ENCODE results near the gene SDF4. TPM values are rescaled to one million over a fixed set of nuclear protein-coding genes. Genes with fewer than 3 reads are reported as not detected.

SDF4 gene
- total and polyA plus RNA-seq, 8 donors, result 50.3 to 404 (median 63.6) TPM

DNA sequence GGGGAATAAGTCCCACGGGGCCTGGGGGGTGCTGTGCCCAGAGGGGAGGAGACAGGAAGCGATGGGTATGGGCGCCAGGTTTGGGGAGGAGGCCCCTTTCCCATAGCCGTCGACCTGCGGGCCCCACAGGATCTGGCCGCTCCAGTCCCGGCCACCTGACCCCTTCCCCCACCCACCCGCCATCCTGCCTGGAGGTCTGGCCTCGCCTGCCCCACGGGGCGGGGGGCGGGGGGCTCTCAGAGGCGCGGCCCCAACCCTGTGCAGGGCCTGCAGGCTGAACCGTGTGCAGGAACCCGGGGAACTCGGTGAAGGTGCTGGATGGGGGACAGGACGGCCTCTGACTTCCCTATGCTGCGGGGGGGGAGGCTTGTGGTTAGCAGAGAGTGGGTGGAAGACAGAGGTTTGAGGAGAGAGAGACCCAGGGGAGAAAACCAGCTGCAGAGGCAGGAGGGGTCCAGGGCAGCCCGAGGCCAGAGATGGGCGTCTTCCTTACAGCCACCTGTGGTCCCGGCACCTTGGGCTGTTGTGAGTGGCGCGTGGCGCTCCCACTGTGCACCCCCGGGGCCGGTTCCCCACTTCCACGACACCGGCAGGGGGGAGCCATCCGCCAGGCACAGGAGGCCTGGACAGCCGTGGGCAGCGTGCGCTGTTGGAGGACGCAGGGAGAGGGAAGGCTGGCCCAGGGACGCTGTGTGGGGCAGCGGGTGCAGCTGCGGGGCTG is 22.9 kb downstream of the SDF4 start:
- no peak for DNase-seq
- TF ChIP-seq, protein P1, sequence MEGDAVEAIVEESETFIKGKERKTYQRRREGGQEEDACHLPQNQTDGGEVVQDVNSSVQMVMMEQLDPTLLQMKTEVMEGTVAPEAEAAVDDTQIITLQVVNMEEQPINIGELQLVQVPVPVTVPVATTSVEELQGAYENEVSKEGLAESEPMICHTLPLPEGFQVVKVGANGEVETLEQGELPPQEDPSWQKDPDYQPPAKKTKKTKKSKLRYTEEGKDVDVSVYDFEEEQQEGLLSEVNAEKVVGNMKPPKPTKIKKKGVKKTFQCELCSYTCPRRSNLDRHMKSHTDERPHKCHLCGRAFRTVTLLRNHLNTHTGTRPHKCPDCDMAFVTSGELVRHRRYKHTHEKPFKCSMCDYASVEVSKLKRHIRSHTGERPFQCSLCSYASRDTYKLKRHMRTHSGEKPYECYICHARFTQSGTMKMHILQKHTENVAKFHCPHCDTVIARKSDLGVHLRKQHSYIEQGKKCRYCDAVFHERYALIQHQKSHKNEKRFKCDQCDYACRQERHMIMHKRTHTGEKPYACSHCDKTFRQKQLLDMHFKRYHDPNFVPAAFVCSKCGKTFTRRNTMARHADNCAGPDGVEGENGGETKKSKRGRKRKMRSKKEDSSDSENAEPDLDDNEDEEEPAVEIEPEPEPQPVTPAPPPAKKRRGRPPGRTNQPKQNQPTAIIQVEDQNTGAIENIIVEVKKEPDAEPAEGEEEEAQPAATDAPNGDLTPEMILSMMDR (IDR thresholded peaks at IDR 0.05), result no peak
- TF ChIP-seq EP300 (IDR thresholded peaks at IDR 0.05), result no peak
- no peak for TF ChIP-seq POLR2AphosphoS5 (IDR thresholded peaks at IDR 0.05)
- no peak for TF ChIP-seq POLR2A (IDR thresholded peaks at IDR 0.05)
- Histone ChIP-seq H3K27me3 (peaks cover 6 to 62% (median 34%) of the 10 kb centered on the region in 3 donors), H3K27ac (peak overlapping the region in 3 of 5 donors; percentile 31 to 68 (median 43)), H3K36me3 (no peaks in the 10 kb centered on the region), H3K4me3 (peak overlapping the region in 2 of 4 donors; percentile 22 to 24), H3K4me1 (peaks cover 22 to 52% (median 45%) of the 10 kb centered on the region in 4 donors), H3K9me3 (no peaks in the 10 kb centered on the region)
- 49 to 66% (median 57%) methylated on average over 28 to 38 of the region's 38 CpGs for WGBS, 5 donors
- intact Hi-C loops (cut with DNase I; ENCODE audit: low total_unique reads), result no loop called here

- intact Hi-C loops (cut with DNase I; ENCODE audit: low total_unique reads), result no loop called here
- DNase-seq, result no peak
- no peak for TF ChIP-seq EP300 (IDR thresholded peaks at IDR 0.05)
- TF ChIP-seq, protein P1 (IDR thresholded peaks at IDR 0.05), result no peak
- TF ChIP-seq POLR2AphosphoS5 (IDR thresholded peaks at IDR 0.05), result no peak
- TF ChIP-seq POLR2A (IDR thresholded peaks at IDR 0.05), result no peak
- 60 to 97% (median 70%) methylated on average over 6 to 11 of the region's 11 CpGs for WGBS, 5 donors
- H3K4me3 ChIP-seq, result no peak overlapping the region
- H3K36me3 ChIP-seq, result no peaks in the 10 kb centered on the region
- H3K9me3 ChIP-seq, result no peaks in the 10 kb centered on the region
- peak overlapping the region in 1 of 5 donors; percentile 68 for H3K27ac ChIP-seq
- H3K27me3 ChIP-seq, result peaks cover 6 to 66% (median 48%) of the 10 kb centered on the region in 3 donors
- peaks cover 18 to 39% (median 36%) of the 10 kb centered on the region in 4 donors for H3K4me1 ChIP-seq
Observed at GRCh38 chr1:1207571-1207892, 24.3 kb downstream of the SDF4 start.

GRCh38 chr1:1206966-1207531 is 24.8 kb downstream of the SDF4 start:
- WGBS, 5 donors, result 36 to 56% (median 48%) methylated on average over 5 to 19 of the region's 19 CpGs

DNA sequence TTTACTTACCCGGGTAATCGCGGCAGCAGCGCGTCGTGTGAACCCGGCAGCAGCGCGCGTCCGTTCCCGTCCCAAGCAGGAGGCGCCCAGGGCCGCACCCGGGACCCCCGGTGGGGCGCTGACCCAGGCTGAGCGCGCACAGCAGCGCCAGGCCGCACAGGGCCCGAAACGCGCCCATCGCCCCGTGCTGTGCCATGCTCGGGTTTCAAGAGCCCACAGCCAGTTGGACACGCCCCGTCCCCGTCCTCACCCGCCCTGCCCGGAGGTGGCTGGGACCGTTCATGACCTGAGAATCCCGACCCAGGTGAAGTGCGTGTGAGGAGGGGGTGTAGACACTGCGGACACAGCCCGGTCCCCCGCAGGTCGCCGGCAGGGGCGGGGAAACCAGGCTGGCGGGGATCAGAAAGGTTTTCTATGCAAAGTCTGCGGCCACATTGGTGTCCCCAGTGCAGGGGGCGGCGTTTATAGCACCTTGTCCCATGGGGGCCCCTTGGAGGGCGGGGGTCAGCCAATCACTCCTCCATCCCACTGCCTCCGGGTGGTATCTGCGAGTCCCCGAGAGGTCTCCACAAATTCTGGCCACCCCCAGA is 25.3 kb downstream of the SDF4 start, which contains the start of gene TNFRSF18:
TSS of gene TNFRSF18 (minus strand) at position 217 of the 590 bp plus-strand sequence. CDS start at position 196, 21 bp downstream.
- no peaks in the 10 kb centered on the region for H3K9me3 ChIP-seq
- peak within 1 kb of the TSS; percentile 26 to 48 (median 33) for H3K4me3 ChIP-seq
- peaks cover 19 to 40% (median 36%) of the 10 kb centered on the region in 4 donors for H3K4me1 ChIP-seq
- intact Hi-C loops (cut with DNase I; ENCODE audit: low total_unique reads), result no loop called here
- peak; percentile 60 to 64 for DNase-seq
- no peaks in the 10 kb centered on the region for H3K36me3 ChIP-seq
- peaks cover 6 to 72% (median 49%) of the 10 kb centered on the region in 3 donors for H3K27me3 ChIP-seq
- TF ChIP-seq POLR2AphosphoS5 (IDR thresholded peaks at IDR 0.05) (no peak), EP300 (IDR thresholded peaks at IDR 0.05) (no peak), POLR2A (IDR thresholded peaks at IDR 0.05) (no peak)
- TF ChIP-seq, protein P1 (IDR thresholded peaks at IDR 0.05), result no peak
- WGBS, 5 donors, result 1 to 4% (median 3%) methylated on average over 16 to 49 of the region's 49 CpGs
- peak within 1 kb of the TSS in 1 of 5 donors; percentile 38 for H3K27ac ChIP-seq

More at GRCh38 chr1:1206966-1207531, 24.8 kb downstream of the SDF4 start:
- no peaks in the 10 kb centered on the region for H3K36me3 ChIP-seq
- no peak overlapping the region for H3K4me3 ChIP-seq
- H3K27me3 ChIP-seq, result peaks cover 6 to 70% (median 48%) of the 10 kb centered on the region in 3 donors
- intact Hi-C loops (cut with DNase I; ENCODE audit: low total_unique reads), result no loop called here
- peaks cover 18 to 39% (median 35%) of the 10 kb centered on the region in 4 donors for H3K4me1 ChIP-seq
- DNase-seq, result no peak
- TF ChIP-seq, protein P1 (IDR thresholded peaks at IDR 0.05), result no peak
- TF ChIP-seq POLR2A (IDR thresholded peaks at IDR 0.05) (no peak), EP300 (IDR thresholded peaks at IDR 0.05) (no peak), POLR2AphosphoS5 (IDR thresholded peaks at IDR 0.05) (no peak)
- no peak overlapping the region for H3K27ac ChIP-seq
- H3K9me3 ChIP-seq, result no peaks in the 10 kb centered on the region

Measured in stomach (tissue), 9 donors.